ENCODE measurements around the gene ASIC2. TPM values are rescaled to one million over a fixed set of nuclear protein-coding genes. Genes with fewer than 3 reads are reported as not detected.

ASIC2 gene
- total and polyA plus RNA-seq, 7 donors = under 0.01 to 0.60 (median 0.19) TPM; not detected in 3

GRCh38 chr17:33106525-33107165 lies 186.4 kb downstream of the ASIC2 start:
- no peaks in the 10 kb centered on the region for H3K4me1 ChIP-seq
- DNase-seq = no peak
- H3K4me3 ChIP-seq = no peak overlapping the region
- no peaks in the 10 kb centered on the region for H3K36me3 ChIP-seq
- intact Hi-C loops (cut with DNase I) = no loop called here
- WGBS, 2 donors = 69 to 73% methylated on average over 6 of the region's 6 CpGs
- no peak overlapping the region for H3K27ac ChIP-seq
- H3K9me3 ChIP-seq = no peaks in the 10 kb centered on the region
- no peak for TF ChIP-seq CTCF (IDR thresholded peaks at IDR 0.05)
- TF ChIP-seq POLR2A (IDR thresholded peaks at IDR 0.05) = no peak
- TF ChIP-seq POLR2AphosphoS5 (IDR thresholded peaks at IDR 0.05) = no peak
- no peak for TF ChIP-seq EP300 (IDR thresholded peaks at IDR 0.05)
- H3K27me3 ChIP-seq = peaks cover 0 to 4% (median 0%) of the 10 kb centered on the region in 3 donors

- no peaks in the 10 kb centered on the region for H3K36me3 ChIP-seq
- peaks cover 0 to 4% (median 0%) of the 10 kb centered on the region in 3 donors for H3K27me3 ChIP-seq
- DNase-seq = no peak
- H3K4me1 ChIP-seq = no peaks in the 10 kb centered on the region
- no peak overlapping the region for H3K27ac ChIP-seq
- WGBS, 2 donors = 71 to 86% methylated on average over 3 of the region's 3 CpGs
- H3K9me3 ChIP-seq = no peaks in the 10 kb centered on the region
- no peak overlapping the region for H3K4me3 ChIP-seq
- TF ChIP-seq CTCF (IDR thresholded peaks at IDR 0.05) = no peak
- intact Hi-C loops (cut with DNase I) = no loop called here
Measured at GRCh38 chr17:33105911-33106310, 187.2 kb downstream of the ASIC2 start.

DNA sequence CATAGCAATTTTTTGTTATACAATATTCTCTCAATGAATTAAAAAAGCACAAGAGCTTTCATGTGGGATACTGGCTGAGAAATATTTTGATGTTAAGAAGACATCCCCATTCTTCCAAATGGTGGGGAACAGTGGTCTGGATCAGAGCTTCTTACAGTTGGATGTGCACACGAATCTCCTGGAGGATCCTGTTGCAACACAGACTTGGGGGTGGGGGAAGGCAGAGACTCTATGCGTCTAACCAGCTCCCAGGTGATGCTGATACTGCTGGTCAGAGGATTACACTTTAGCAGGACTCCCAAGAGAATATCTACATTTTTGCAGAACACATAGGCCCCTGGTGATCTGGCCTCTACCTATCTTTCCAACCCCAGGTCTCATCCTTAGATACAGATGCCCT lies 193.2 kb downstream of the ASIC2 start:
- intact Hi-C loops (cut with DNase I) = no loop called here
- WGBS, 2 donors = 79 to 83% methylated on average over 2 of the region's 2 CpGs
- no peak overlapping the region for H3K27ac ChIP-seq
- TF ChIP-seq POLR2AphosphoS5 (IDR thresholded peaks at IDR 0.05) (no peak), EP300 (IDR thresholded peaks at IDR 0.05) (no peak), POLR2A (IDR thresholded peaks at IDR 0.05) (no peak), CTCF (IDR thresholded peaks at IDR 0.05) (no peak)
- H3K27me3 ChIP-seq = no peaks in the 10 kb centered on the region
- H3K36me3 ChIP-seq = no peaks in the 10 kb centered on the region
- no peaks in the 10 kb centered on the region for H3K4me1 ChIP-seq
- no peak for DNase-seq
- no peak overlapping the region for H3K4me3 ChIP-seq
- H3K9me3 ChIP-seq = no peaks in the 10 kb centered on the region

DNA sequence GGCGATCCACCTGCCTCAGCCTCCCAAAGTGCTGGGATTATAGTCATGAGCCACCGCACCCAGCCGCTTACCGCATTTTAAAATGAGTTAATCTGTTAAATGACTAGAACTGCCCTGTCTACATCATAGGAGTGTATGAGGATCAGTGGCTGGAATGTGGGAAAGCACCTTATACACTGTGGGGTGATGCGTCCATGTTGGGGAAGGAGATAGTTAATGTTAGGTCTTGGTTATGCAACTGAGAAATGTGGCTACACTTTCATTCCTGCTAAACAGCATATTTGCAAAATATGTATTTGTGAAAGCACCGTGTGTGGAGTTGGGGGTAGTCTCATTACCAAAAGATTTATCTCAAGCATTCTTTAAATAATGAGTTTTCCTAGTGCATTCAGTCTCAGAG lies 193.8 kb downstream of the ASIC2 start:
- TF ChIP-seq CTCF (IDR thresholded peaks at IDR 0.05) = no peak
- TF ChIP-seq POLR2AphosphoS5 (IDR thresholded peaks at IDR 0.05) = no peak
- no peak for TF ChIP-seq EP300 (IDR thresholded peaks at IDR 0.05)
- no peak for TF ChIP-seq POLR2A (IDR thresholded peaks at IDR 0.05)
- 85 to 92% methylated on average over 6 of the region's 6 CpGs for WGBS, 2 donors
- H3K27ac ChIP-seq = no peak overlapping the region
- H3K27me3 ChIP-seq = no peaks in the 10 kb centered on the region
- intact Hi-C loops (cut with DNase I) = no loop called here
- H3K9me3 ChIP-seq = no peaks in the 10 kb centered on the region
- no peaks in the 10 kb centered on the region for H3K4me1 ChIP-seq
- no peak overlapping the region for H3K4me3 ChIP-seq
- no peaks in the 10 kb centered on the region for H3K36me3 ChIP-seq
- DNase-seq = no peak

GRCh38 chr17:33097411-33097810 lies 195.7 kb downstream of the ASIC2 start:
- Histone ChIP-seq H3K4me3 (no peak overlapping the region), H3K4me1 (no peaks in the 10 kb centered on the region), H3K9me3 (no peaks in the 10 kb centered on the region), H3K27me3 (peaks cover 0 to 4% (median 0%) of the 10 kb centered on the region in 3 donors), H3K27ac (no peak overlapping the region), H3K36me3 (no peaks in the 10 kb centered on the region)
- no peak for TF ChIP-seq POLR2A (IDR thresholded peaks at IDR 0.05)
- no peak for TF ChIP-seq CTCF (IDR thresholded peaks at IDR 0.05)
- no peak for TF ChIP-seq POLR2AphosphoS5 (IDR thresholded peaks at IDR 0.05)
- 77 to 84% methylated on average over 8 of the region's 8 CpGs for WGBS, 2 donors
- intact Hi-C loops (cut with DNase I) = no loop called here
- DNase-seq = no peak

All from sigmoid colon (tissue), 7 donors.